Right lobe of liver (tissue), 6 donors: ENCODE data around the gene TMEM232. TPM values are rescaled to one million over a fixed set of nuclear protein-coding genes. Genes with fewer than 3 reads are reported as not detected.

Source experiments
- ATAC-seq, 4 donors: fragments of 200-7000 bp; cut with Tn5 transposase; one replicate each; pipeline ENCODE4 v1.9.1; 2020; ENCODE audit warnings: mild to moderate bottlenecking in 4 of 4, moderate library complexity in 4 of 4
- DNase-seq, 3 donors: peaks; one replicate each; pipeline ENCODE4 v3.0.0-alpha.2; 2020
- H3K27ac ChIP-seq, 3 donors: fragments of 200-600 bp; one replicate each; pipeline ENCODE4 v1.8.0; 2022
- H3K27me3 ChIP-seq, 2 donors: fragments of 200-600 bp; one replicate each; pipeline ENCODE4 v1.8.0; 2022
- H3K36me3 ChIP-seq, 4 donors: fragments of 200-600 bp; sonication (generic) in 1 of 4; one replicate each; pipeline versions ENCODE4 v1.5.1 to v1.8.0; 2017 to 2022; ENCODE audit warnings: control low read depth in 1 of 4
- H3K4me1 ChIP-seq, 4 donors: fragments of 200-600 bp; sonication (generic) in 1 of 4; one replicate each; pipeline versions ENCODE4 v1.5.1 to v1.8.0; 2017 to 2022; ENCODE audit warnings: control low read depth in 1 of 4
- H3K4me3 ChIP-seq, 3 donors: fragments of 200-600 bp; one replicate each; pipeline ENCODE4 v1.8.0; 2022
- H3K9me3 ChIP-seq, 4 donors: fragments of 200-600 bp; sonication (generic) in 1 of 4; one replicate each; pipeline versions ENCODE4 v1.5.1 to v1.8.0; 2017 to 2022; ENCODE audit warnings: control low read depth in 1 of 4
- POLR2A ChIP-seq: fragments of 450-650 bp; IDR thresholded peaks from one replicate; pipeline ENCODE4 v1.6.1; 2017; ENCODE audit warnings: antibody characterized with exemption, mild to moderate bottlenecking
- WGBS: methylation state at CpG from one replicate; pipeline ENCODE4 v1.1.6; 2018; ENCODE audit warnings: low coverage, low lambda C conversion rate; ENCODE audit not compliant: insufficient coverage; ENCODE audit errors: missing lambda C conversion rate; 5-methylcytosine and 5-hydroxymethylcytosine counted together
- intact Hi-C, 2 donors: fragments of 100-400 bp; cut with DNase I; formaldehyde crosslinking; loops; one replicate each; pipeline versions ENCODE4 v1.11.2 to v1.14.1; 2022
- total RNA-seq, 6 experiments: library from RNA; depleted of rRNA in 2 of 6; stranded (reverse); fragments of >200 nt in 2 of 6; fragmentation: NEBNext Ultra II Directional in 3 of 6; extraction: Animal tissue kit (Norgen Biotek cat#: 25700) in 3 of 6; gene quantifications; one replicate each; pipeline versions ENCODE4 v1.1.0 to v1.2.4, GENCODE V29; 2016 to 2023
- TF ChIP-seq, protein P1 (sequence below), 4 donors: fragments of 200-600 bp in 3 of 4; fragments of 450-650 bp in 1 of 4; IDR thresholded peaks; one replicate each; pipeline versions ENCODE4 v1.5.1 to v1.8.0; 2016 to 2022; ENCODE audit warnings: antibody characterized with exemption in 4 of 4, mild to moderate bottlenecking in 2 of 4
- donor health status: DM: no; HTN: yes; CAD: no.
- donor health status: DM: no; HTN: no; CAD: no.
- donor health status: DM: no; HTN: no; CAD: no.
- donor health status: DM: no; HTN: yes; CAD: no.
- donor health status: DM: no; HTN: yes; CAD: no.

Gene TMEM232
- total RNA-seq, 6 experiments from 2014 or later = 0.31 to 1.3 (median 0.68) TPM

DNA sequence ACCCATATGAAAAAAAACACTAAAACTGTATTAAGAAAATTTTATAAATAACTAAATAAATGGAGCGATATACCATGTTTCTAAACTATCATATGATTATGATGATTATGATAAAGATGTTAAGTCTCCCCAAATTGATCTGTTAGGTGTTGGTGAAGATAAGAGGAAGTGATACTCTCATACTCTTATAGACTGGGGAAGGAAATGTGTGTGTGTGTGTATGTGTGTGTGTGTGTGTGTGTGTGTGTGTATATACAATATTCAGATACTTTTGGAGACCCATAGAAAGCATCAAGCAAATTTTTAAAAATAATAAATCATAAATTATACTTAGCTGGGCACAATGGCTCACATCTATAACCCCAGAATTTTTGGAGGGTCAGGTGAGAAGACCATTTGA lies 62.9 kb downstream of the TMEM232 start:
- H3K4me3 ChIP-seq = no peak overlapping the region
- H3K36me3 ChIP-seq = no peaks in the 10 kb centered on the region
- WGBS = 64% methylated on average over 1 of the region's 1 CpG
- no peaks in the 10 kb centered on the region for H3K9me3 ChIP-seq
- H3K27me3 ChIP-seq = no peaks in the 10 kb centered on the region
- ATAC-seq (no peak), DNase-seq (no peak)
- no peaks in the 10 kb centered on the region for H3K4me1 ChIP-seq
- no peak for TF ChIP-seq POLR2A
- TF ChIP-seq, protein P1, sequence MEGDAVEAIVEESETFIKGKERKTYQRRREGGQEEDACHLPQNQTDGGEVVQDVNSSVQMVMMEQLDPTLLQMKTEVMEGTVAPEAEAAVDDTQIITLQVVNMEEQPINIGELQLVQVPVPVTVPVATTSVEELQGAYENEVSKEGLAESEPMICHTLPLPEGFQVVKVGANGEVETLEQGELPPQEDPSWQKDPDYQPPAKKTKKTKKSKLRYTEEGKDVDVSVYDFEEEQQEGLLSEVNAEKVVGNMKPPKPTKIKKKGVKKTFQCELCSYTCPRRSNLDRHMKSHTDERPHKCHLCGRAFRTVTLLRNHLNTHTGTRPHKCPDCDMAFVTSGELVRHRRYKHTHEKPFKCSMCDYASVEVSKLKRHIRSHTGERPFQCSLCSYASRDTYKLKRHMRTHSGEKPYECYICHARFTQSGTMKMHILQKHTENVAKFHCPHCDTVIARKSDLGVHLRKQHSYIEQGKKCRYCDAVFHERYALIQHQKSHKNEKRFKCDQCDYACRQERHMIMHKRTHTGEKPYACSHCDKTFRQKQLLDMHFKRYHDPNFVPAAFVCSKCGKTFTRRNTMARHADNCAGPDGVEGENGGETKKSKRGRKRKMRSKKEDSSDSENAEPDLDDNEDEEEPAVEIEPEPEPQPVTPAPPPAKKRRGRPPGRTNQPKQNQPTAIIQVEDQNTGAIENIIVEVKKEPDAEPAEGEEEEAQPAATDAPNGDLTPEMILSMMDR (IDR thresholded peaks at IDR 0.05) = no peak
- no peak overlapping the region for H3K27ac ChIP-seq
- intact Hi-C loops = no loop called here

DNA sequence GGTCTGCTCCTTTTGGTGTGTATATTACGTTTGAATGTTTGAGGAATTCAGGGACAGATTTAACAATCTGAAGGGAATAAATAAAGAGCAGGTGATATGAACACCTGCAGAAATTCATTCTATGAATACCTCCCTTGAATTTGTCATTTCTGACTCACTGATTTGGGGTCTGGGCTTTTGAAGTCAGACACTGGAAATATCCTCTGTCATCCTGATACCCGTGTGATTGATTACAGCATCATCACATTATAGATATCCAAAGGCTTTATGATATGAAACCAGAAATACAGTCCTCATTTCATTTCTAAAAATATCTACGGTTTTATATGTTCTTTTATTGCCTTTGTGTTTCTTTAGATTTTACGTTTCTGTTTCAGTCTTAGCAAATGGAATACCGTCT lies 68.5 kb downstream of the TMEM232 start:
- intact Hi-C loops = no loop called here
- no peaks in the 10 kb centered on the region for H3K9me3 ChIP-seq
- no peak for DNase-seq
- no peaks in the 10 kb centered on the region for H3K36me3 ChIP-seq
- no peak overlapping the region for H3K27ac ChIP-seq
- H3K4me3 ChIP-seq = no peak overlapping the region
- WGBS = 54% methylated on average over 5 of the region's 5 CpGs
- no peaks in the 10 kb centered on the region for H3K4me1 ChIP-seq
- no peak for TF ChIP-seq POLR2A
- TF ChIP-seq, protein P1 (IDR thresholded peaks at IDR 0.05) = no peak
- no peak for ATAC-seq
- H3K27me3 ChIP-seq = no peaks in the 10 kb centered on the region

DNA sequence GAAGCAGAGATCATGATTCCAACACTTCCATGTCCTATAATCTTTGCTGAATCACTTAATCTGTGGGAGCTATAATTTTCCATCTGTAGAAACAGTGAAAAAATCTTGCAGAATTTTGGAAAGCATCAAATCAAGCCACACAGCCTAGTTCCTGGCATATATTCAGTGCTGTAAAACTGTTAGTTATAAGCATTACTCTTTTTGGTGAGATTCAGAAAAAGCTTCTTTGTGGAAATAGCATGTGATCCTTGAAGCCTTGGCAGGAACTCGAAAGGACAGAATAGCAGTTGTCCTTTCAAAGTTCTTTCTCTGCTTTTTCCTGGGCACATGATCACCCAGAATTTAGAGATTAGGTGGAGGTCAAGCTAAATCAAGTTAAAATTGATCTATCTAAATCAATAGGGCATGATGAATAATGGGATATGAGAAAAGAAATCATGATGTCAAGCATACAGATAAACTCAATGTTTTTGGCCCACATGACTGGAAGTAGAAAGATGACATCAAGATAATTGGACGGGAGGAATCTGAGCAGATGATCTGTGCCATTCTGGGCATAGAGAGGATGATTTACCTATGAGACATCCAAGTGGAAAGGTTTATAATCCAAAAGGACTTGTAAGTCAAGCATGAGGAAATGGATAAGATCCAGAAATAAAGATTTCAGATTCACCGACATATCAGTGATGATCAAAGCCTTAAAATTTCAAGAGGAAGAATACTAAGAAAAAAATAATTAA lies 73.1 kb downstream of the TMEM232 start:
- intact Hi-C loops = no loop called here
- H3K27me3 ChIP-seq = no peaks in the 10 kb centered on the region
- no peak for DNase-seq
- H3K9me3 ChIP-seq = no peaks in the 10 kb centered on the region
- no peak for TF ChIP-seq POLR2A
- TF ChIP-seq, protein P1 (IDR thresholded peaks at IDR 0.05) = no peak
- H3K27ac ChIP-seq = no peak overlapping the region
- no peaks in the 10 kb centered on the region for H3K36me3 ChIP-seq
- H3K4me3 ChIP-seq = no peak overlapping the region
- whole genome bisulfite sequencing = 74% methylated on average over 3 of the region's 3 CpGs
- ATAC-seq = no peak
- H3K4me1 ChIP-seq = no peaks in the 10 kb centered on the region

DNA sequence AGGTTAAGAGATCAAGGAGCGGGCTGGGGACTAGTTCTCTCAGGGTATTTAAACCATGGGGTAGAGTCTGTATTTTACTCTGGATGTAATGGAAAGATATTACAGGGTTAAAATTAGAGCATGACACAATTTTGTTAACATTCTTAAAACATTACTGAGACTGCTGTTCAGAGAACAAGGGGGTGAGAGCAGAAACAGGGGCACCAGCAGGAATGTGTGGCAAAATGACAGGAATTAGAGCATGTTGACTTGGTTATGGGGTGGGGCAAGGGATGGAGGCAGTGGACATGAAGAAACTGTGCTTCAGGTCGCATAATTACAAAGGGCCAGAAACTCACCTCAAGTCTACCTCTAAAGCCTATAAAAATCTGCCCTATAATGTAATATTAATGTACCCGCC lies 75.0 kb downstream of the TMEM232 start:
- no peaks in the 10 kb centered on the region for H3K36me3 ChIP-seq
- no peaks in the 10 kb centered on the region for H3K9me3 ChIP-seq
- no peak overlapping the region for H3K4me3 ChIP-seq
- WGBS = 50% methylated on average over 3 of the region's 3 CpGs
- H3K27me3 ChIP-seq = no peaks in the 10 kb centered on the region
- intact Hi-C loops = no loop called here
- no peak for ATAC-seq
- H3K4me1 ChIP-seq = no peaks in the 10 kb centered on the region
- no peak for TF ChIP-seq POLR2A
- TF ChIP-seq, protein P1 (IDR thresholded peaks at IDR 0.05) = no peak
- no peak for DNase-seq
- H3K27ac ChIP-seq = no peak overlapping the region
